ENCODE measurements around the gene SPRYD3.

Gene SPRYD3

GRCh38 chr12:53060721-53061276 lies 18.4 kb downstream of the SPRYD3 start:
- no peak for TF ChIP-seq CTCF (IDR thresholded peaks at IDR 0.05; ENCODE audit: low read depth, low read length, missing control alignments)
- DNase-seq (ENCODE audit: low read depth): no peak
- H3K4me3 ChIP-seq (ENCODE audit: low read depth, low read length): no peak overlapping the region

GRCh38 chr12:53060064-53060720 lies 19.0 kb downstream of the SPRYD3 start:
- no peak for DNase-seq (ENCODE audit: low read depth)
- TF ChIP-seq CTCF (IDR thresholded peaks at IDR 0.05; ENCODE audit: low read depth, low read length, missing control alignments): no peak

GRCh38 chr12:53059434-53060063 lies 19.6 kb downstream of the SPRYD3 start:
- no peak overlapping the region for H3K4me3 ChIP-seq (ENCODE audit: low read depth, low read length)
- TF ChIP-seq CTCF (IDR thresholded peaks at IDR 0.05; ENCODE audit: low read depth, low read length, missing control alignments): no peak
- no peak for DNase-seq (ENCODE audit: low read depth)

More at GRCh38 chr12:53060064-53060720, 19.0 kb downstream of the SPRYD3 start:
- H3K4me3 ChIP-seq (ENCODE audit: low read depth, low read length): no peak overlapping the region

GRCh38 chr12:53058674-53059433 lies 20.3 kb downstream of the SPRYD3 start:
- DNase-seq (ENCODE audit: low read depth): no peak
- no peak for TF ChIP-seq CTCF (IDR thresholded peaks at IDR 0.05; ENCODE audit: low read depth, low read length, missing control alignments)
- no peak overlapping the region for H3K4me3 ChIP-seq (ENCODE audit: low read depth, low read length)

- no peak overlapping the region for H3K4me3 ChIP-seq (ENCODE audit: low read depth, low read length)
Observed at GRCh38 chr12:53057816-53058500, 21.2 kb downstream of the SPRYD3 start.

More at GRCh38 chr12:53057816-53058500, 21.2 kb downstream of the SPRYD3 start:
- no peak for DNase-seq (ENCODE audit: low read depth)
- TF ChIP-seq CTCF (IDR thresholded peaks at IDR 0.05; ENCODE audit: low read depth, low read length, missing control alignments): no peak
